ENCODE results near the gene PLK1.

The PLK1 gene

DNA sequence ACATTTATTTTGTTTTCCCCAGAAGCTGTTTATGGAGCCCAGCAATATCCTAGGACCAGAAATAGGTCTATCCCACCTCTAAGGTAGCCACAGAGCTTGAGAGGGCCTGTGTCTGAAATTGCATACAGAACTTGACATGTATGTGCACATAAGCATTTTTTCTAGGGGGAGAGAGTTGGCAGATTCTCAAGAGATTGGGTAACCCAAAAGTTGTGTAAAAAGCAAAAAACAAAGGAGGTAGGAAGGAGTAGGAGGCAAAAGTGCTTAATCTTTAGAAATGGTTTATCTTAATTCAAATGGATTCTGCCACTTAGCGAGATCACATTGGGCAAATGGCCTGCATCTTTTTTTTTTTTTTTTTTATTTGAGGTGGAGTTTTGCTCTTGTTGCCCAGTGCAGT, 3.5 kb downstream of the PLK1 start:
- DNase-seq, result no peak

DNA sequence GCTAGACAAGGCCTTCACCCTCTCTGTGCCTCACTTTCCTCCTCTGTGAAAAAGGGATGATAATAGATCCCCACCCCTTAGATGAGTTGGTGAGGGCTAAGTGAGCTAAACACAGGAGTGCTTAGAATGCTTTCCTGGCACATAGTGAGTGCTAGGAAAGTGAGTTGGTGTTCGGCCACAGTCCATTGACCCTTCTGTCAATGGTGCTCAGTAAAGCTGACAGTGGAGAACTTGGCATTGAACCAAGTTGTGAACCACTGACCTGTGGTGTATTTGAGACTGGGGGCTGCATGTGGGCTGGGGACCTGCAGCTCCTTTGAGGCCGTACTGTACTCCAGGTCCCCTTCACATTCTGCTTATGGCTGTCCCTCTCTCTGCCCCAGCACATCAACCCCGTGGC, 4.8 kb downstream of the PLK1 start:
- no peak for DNase-seq

DNA sequence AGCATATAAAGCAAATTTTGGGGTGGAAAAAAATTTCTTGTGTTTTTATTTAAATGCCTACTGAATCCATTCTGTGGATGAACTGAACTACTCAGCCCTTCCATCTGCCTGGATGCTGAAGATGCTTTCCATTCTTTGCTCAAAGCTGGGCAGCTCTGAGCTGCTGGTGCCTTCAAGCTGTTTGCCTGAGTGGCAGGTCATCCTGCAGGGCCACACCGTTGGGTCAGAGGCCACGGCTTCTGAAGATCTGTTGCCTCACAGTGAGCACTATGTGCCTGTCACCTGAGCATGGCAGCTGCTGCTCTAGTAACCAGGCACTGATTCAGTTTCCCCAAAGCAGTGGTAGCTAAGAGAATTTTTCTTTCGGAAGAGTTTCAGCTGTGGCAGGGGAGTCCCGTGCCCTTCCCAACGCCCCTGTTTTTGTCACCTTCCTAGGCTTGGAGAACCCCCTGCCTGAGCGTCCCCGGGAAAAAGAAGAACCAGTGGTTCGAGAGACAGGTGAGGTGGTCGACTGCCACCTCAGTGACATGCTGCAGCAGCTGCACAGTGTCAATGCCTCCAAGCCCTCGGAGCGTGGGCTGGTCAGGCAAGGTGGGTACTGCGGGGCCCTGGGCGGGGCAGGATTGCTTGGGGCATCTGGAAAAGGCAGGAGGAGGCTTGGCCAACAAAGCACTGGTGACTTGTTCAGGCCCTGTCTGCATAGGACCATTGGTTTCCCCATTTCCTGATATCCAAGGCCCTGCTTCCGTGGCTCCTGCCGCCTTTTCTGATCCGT, 8.5 kb downstream of the PLK1 start:
- DNase-seq, result no peak

DNA sequence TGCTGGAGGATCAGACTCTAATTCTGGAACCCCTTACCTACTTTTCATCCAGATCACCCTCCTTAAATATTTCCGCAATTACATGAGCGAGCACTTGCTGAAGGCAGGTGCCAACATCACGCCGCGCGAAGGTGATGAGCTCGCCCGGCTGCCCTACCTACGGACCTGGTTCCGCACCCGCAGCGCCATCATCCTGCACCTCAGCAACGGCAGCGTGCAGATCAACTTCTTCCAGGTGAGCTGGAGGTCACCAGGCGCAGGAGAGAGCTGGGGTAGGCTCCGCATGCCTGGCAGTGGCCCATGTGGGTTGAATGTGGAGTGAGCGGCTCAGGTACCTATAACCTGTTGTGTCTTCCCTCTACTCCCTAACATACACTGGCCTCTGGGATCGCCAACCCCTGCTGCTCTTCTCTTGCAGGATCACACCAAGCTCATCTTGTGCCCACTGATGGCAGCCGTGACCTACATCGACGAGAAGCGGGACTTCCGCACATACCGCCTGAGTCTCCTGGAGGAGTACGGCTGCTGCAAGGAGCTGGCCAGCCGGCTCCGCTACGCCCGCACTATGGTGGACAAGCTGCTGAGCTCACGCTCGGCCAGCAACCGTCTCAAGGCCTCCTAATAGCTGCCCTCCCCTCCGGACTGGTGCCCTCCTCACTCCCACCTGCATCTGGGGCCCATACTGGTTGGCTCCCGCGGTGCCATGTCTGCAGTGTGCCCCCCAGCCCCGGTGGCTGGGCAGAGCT, 10.9 kb downstream of the PLK1 start:
- no peak for DNase-seq

DNA sequence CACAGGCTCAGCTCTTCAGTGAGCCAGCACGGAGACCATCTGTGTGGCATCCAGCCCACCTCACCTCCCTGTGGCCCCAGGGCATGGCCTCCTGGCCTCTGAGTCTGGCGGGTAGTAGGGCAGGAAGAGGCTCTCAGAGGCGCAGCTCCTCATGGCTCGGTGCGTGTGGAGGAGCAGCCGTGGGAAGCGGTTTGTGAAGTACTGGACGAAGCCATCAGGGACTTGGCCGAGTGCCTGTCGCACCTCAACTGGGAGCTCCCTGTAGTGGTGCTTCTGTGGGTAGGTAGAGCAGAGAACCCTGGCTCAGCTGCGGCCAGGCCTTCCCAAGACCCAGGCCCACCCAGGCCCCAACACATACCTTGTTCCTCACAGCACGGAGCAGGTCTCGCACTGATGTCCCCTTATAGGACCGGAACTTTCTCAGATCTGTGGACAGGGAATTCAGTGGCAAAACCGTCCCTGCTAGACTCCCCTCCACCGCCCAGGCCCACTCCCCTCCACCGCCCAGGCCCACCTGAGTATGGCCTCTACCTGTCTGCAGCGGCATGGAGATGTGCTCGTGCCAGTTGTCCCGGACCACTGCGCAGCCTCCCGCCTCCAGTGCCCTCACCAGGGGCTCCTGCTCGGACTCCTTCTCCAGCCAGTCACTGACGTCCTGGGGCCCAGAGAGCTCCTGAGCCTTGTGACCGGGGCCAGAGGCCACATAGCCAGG, 12.2 kb downstream of the PLK1 start:
- no peak for DNase-seq

DNA sequence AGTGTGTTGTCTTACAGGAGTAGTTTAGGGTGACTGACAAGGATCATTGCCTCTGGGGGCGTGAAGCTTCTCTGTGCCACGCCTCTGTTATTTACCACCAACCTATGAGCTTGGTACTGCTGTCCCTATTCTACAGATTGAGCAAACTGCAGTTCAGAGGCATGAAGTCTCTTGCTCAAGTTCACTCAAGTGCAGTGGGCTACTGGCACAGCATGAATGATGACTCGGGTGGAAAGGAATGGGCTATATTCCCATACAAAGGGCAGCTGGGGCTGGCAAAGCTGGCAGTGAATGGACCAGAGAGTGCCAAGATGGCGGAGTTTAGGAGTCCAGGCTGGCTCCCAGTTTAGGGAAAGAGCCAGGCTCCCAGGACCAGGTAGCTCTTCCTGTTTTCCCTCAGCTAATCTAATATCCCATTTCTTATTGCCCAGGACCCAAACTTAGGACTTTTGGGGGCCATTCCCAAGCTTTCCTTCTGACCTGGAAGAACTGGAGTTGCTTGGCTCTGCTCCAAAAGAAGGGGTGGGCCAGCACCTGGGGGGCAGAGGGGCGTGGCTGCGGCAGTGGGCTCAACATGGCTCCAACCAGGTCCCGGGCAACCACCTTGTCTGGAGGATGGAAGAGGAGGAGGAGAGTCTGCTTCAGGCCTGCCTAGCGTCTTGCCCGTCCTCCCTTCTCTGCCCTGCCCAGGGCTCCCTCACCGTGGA, 12.9 kb downstream of the PLK1 start:
- DNase-seq, result no peak

DNA sequence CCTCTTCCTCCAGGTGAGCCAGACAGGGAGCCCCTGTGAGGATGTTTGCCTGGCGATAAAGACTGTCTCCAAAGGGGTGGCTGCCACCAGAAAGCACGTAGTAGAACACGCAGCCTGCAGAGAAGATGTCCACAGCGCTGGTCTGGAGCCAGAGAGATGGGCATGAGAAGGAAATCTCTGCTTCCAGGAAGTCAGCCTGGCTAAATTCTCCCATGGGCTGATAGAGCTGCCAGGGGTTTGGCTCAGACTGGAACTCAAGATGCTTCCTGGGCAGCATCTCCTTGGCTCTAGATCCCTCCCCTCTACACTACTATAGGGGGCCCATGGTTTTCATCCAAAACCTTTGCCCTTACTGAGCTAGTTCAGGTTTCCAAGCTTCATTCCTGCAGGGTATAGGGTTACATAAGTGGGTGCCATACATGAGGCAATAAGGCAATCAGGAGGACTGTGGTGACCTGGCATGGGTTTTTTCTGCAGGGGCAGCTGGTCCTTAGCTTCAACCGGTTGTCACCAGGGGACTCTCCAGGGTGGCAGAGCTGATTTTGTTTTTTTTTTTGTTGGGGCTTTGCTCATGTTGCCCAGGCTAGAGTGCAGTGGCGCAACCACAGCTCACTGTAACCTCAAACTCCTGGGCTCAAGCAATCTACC, 13.6 kb downstream of the PLK1 start:
- DNase-seq, result no peak

DNA sequence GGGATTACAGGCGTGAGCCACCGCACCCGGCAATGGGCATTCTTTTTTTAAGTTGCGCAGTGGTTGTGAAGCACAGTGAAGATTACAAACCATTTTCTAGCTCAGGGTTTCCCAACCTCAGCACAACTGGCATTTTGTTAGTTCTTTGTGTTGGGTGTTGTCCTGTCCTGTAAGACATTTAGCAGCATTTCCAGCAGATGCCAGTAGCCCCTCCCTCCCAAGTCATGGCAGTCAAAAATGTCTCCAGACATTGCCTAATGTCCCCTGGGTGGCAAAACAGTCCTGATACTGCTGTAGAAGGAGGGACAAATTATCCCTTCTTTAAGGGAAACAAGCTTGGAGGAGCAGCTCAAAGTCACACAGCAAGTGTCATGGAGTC, 15.6 kb downstream of the PLK1 start:
- DNase-seq, result no peak

DNA sequence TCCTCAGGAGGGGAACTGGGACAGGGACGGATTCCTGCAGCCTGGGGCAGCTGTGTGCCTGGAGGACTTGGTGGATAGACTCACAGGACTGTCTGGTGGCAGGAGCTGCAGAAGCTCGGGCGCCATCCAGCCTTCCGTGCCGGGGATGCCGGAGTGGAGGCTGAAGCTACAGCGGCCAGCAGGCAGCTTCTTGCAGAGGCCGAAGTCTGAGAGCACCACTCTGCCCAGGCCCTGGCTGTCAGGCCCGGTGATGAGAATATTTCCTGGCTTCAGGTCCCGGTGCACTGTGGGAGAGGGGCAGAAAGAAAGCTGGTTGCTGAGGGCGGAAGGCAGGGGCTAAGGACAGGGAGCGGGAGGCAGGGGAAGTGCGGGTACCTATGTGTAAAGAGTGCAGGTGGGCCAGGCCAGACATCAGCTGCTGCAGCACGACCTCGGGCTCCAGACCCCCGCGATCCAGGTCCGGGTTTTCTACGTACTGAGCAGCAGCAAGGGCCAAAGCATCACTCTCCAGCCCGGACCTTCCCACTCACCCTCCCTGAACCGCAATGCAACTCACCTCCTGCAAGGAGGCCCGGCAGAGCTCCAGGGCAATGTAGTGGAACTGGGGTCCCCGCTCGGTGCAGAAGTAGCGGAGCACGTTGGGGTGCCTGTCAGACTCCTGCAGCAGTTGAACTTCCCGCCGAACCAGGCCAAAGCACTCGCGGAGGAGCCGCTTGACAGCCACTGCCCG, 16.1 kb downstream of the PLK1 start:
- DNase-seq, result no peak

DNA sequence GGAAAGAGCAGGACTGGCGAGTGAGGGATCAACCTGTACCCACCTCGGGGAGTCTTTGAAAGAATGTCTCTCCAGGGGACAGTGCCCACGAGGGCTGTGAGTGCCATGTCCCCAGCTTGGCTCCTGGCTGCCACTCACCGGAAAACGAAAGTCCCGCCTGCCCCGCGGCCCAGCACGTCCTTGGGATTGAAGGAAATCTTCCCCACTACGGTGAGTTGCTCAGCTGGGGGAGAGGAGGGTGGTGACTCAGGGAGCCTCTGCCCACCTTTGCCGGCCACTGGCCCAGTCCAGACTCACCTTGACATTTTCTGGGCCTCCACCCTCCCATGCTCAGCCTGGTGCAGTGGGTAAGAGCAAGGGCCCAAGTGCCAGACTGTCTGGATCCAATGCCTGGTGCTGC, 17.1 kb downstream of the PLK1 start:
- no peak for DNase-seq

DNA sequence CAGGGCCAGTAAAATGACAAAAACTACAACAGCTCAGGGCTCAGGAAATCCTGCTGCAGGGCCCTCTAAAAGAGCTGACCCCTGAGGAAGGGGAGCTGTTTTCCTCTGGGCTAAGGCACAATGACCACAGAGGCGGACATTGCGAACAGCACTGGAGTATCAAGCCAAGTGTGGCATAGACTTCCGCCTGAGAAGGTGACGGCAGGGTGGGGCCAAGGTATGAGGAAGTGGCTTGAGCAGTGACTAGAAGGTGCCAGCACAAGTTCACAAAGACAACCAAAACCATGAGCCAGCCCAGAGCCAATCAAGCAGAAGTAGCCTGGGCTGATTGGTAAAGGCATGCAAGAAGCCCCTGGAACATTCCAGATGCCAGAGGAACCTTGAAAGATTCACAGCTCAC, 20.4 kb downstream of the PLK1 start:
- no peak for DNase-seq

DNA sequence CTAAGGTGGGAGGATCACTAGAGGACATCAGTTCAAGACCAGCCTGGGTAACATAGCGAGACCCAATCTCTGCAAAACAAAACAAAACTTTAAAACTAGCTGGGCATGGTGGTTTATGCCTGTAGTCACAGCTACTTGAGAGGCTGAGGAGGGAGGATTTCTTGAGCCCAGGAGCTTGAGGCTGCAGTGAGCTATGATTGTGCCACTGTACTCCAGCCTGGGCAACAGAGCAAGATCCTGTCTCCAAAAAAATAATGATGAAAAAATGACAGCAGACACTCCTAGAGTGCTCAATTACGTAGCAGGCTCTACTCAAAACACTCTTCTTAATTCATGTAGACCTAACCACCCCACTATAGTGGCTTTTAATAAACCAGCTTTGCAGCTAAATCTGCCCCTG, 21.4 kb downstream of the PLK1 start:
- no peak for DNase-seq

DNA sequence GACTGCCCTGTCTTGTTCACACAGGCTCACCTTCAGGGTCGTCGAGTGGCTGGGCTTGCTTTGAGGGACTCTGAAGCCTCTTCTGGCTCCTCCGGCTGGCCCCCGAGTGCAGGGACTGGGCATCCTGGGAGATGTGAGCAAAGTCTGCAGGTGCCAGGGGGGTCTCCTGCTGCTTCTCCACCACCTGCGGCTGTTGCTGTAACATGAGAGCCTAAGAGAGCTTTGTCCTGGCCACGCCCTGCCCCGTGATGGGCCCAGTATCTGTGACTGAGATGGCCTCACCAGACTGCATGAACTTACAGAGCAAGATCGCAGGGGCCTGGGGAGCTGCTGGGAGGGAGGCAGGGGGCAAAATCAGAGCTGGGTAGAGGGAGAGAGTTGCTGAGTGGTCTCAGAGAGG, 21.8 kb downstream of the PLK1 start:
- no peak for DNase-seq

DNA sequence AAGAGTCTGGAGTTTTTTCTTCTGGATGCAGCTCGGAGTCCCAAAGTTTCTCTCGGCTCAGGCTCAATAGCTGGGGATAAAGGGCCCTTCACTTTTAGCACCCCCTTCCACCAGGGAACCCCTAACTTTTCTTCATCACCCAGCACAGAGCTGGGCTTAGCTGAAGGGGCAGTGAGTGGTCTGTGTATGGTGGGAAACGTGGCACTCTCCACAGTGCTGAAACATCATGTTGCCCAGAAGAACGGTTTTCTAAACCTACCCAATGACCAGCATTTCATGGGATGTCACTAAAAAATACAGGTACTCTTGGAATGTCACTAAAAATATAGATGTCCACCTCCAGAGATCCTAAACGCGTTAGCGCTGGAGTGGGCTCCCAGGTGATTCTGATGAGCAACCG, 22.4 kb downstream of the PLK1 start:
- no peak for DNase-seq

DNA sequence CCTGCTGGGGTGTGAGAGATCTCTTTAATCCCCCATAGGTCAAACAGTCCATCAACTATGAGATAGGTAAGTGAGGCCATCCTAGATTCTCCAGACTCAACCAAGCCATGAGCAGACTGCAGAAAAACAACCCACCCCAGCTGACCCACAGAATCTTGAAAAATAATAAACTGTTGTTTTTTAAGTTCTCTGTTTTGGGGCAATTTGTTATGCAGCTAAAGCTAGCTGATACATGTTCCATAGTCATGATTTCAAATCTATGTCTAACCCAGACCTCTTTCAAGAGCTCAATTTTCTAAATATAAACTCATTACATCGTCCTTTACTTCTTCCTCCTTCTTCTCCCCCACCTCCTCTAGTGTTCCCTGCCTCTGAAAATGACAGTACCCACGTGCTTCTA, 24.3 kb downstream of the PLK1 start:
- no peak for DNase-seq

DNA sequence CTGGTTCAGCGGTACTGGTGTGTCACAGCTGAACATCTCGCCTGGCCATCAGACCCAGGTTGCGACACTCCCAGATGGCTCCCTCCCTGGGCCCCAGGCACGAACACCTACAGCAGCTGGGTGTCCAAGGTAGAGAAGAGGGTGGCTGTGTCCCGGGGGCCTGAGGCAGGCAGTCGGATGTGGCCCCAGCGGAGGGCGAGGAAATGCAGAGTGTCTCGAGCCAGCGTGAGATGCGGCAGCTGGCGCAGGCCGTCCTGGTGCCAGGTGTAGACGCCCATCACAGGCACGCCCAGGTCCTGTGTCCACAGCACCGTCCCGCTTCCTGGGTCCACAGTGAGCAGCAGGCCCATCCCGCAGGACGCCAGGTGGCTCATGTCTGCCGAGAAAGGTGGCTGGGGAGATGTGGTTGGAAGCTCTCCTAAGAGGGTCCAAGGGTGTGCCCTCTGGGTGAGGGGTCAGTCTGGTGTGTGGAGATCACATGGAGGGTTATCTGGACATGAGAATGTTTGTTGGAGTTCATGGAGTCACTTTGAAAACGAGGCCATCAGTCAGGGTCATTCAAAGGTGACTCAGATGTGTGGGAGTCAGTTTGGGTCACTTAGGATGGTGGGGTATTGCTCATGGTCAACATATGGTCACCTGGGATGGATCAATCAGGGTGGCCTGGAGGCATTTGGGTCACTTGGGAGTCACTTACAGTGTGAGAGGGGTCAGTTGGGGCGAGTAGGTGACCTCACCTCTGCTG, 26.3 kb downstream of the PLK1 start:
- DNase-seq, result no peak

DNA sequence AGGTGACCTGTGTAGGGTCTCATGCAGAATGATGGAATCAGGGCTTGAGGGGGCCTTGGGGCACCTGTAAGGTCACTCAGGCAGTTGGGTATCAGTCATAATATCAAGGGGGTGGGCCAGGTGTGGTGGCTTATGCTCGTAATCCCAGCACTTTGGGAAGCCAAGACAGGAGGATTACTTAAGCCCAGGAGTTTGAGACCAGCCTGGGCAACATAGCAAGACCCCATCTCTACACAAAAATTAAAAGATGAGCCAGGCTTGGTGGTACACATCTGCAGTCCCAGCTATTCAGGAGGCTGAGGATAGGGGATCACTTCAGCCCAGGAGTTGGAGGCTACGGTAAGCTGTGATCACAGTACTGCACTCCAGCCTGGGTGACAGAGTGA, 26.8 kb downstream of the PLK1 start:
- DNase-seq, result no peak

DNA sequence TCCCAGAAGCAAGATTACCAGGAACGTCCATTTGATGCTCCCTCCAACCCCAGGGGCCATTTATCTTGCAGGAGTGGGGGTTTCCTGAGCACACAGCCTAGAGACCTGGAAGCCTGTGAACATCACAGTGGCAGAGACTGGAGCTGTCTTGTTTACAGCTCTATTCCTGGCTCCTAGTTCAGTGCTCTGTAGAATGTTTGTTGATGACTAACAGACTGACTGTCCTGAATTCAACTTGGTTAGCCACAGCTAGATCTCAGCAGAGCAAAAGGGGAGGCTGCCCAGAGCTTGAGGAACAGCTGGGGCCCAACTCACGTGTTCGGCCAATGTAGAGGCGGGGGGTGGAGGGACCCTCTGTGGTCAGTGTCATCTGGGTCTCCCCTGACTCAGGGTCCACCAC, 27.8 kb downstream of the PLK1 start:
- DNase-seq, result no peak

DNA sequence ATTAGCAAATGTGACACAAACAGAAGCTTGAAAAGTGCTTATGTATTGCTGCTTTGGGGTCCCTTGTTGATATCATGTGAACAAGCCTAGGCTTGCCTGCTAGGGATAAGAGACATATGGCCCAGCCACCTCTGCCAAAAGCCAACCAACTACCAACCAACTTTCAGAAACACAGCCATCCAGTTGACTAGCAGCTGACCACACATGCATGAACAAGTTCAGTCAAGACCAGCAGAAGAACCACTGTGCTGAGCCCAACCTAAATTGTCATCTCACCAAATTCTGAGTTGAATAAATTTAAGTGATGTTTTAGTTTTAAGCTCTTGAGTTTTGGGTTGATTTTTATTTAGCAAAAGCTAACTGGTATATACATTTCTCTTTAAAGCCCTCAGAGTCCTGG, 30.8 kb downstream of the PLK1 start:
- no peak for DNase-seq

DNA sequence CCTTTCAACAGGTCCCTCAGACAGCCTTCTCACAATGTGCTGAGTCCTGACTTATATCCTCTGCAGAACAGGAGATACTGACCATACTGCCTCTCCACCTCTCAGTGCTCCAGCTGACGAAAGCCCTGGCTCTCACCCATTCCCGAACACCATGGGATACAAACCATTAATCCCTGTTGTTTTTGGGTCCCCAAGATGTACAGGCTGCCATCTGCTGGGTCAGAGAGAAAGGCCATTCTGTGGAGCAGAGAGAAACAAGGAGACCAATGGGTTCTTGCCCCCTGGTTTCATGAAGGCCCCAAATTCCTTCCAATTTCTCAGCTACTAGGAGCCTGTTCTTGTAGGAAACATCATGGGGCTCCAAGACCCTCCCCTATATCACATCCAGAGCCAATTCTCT, 31.3 kb downstream of the PLK1 start:
- DNase-seq, result no peak

DNA sequence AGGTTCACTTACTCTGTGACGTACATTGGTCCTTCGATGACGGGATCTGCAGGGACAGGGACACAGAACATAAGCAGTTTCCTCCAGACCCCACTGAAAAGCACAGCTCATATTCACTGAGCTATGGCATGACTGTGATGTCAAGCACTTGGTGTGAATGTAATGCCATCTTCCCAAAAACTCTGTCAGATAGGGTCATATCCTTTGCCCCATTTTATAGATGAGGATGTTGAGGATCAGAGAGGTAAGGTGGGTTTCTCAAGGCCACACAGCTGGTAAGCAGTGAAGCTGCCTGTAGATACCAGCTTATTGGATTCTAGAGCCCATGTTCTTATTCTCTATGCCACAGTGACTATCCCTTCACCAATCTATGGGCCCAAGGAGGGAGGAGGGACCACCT, 31.8 kb downstream of the PLK1 start:
- no peak for DNase-seq

DNA sequence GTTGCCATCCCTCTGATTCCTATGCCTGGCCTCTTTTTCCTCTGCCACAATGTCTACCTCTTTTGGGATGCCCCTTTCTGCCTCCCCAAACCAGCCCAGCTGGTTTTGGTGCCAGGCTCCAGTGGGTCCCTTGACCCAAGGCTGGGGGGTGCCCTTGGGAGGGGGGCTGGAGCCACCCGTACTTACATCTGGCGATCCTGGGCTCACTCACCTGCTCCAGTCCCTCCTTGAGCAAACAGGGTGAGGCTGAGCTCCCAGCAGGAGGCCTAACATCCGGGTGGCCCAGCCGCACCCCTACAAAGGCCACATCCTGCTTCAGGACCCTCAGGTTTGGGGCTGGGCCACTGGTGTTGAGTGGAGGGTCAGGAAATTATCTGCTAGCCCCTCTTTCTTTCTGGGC, 33.1 kb downstream of the PLK1 start:
- no peak for DNase-seq
